Endometrial microvascular endothelial cells (primary cell): ENCODE measurements around the gene HEXIM1. TPM values are rescaled to one million over a fixed set of nuclear protein-coding genes. Genes with fewer than 3 reads are reported as not detected.

Experiments
- in situ Hi-C: cut with HindIII; loops from 2 replicates; pipeline ENCODE4 v1.10.0; 2017; ENCODE audit warnings: low sequenced_read_pairs, low pct_unique_long_range_greater_than_20kb; ENCODE audit errors: inconsistent ontology term
- total RNA-seq: library from RNA; depleted of rRNA; stranded (reverse); fragments of >200 nt; gene quantifications from one replicate; pipeline ENCODE4 v1.2.3, GENCODE V29; 2015; ENCODE audit errors: inconsistent ontology term

Gene HEXIM1
- total RNA-seq, 1 donor from 2014 or later, result 15.4 TPM

DNA sequence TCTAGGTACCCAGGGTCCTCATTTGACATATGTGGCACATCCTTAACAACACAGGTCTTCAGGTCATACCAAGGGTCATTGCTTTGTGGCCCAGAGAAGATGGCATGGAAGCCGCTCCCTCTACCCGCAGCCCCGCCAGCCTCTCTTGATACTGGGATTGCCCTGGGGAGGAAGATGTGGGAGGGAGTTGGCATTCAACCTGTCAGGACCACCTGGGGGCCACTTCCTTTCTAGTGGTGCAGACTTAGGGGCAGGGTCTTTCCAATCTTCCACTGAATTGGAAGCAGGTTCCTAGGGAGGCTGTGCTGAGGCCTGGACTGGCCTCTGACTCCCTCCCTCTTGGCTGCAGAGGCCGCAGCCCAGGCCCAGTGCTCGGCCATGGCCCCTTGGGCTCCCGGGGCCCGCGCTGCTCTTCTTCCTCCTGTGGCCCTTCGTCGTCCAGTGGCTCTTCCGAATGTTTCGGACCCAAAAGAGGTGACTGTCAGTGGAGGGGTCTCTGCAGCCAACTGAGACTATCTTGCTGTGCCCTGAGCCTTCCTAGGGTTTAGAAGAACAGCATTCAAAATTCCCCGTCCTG lies 5.1 kb upstream of the HEXIM1 start:
- in situ Hi-C loops, result no loop called here

- in situ Hi-C loops, result no loop called here
Observed at GRCh38 chr17:45143767-45144198, 4.5 kb upstream of the HEXIM1 start.

DNA sequence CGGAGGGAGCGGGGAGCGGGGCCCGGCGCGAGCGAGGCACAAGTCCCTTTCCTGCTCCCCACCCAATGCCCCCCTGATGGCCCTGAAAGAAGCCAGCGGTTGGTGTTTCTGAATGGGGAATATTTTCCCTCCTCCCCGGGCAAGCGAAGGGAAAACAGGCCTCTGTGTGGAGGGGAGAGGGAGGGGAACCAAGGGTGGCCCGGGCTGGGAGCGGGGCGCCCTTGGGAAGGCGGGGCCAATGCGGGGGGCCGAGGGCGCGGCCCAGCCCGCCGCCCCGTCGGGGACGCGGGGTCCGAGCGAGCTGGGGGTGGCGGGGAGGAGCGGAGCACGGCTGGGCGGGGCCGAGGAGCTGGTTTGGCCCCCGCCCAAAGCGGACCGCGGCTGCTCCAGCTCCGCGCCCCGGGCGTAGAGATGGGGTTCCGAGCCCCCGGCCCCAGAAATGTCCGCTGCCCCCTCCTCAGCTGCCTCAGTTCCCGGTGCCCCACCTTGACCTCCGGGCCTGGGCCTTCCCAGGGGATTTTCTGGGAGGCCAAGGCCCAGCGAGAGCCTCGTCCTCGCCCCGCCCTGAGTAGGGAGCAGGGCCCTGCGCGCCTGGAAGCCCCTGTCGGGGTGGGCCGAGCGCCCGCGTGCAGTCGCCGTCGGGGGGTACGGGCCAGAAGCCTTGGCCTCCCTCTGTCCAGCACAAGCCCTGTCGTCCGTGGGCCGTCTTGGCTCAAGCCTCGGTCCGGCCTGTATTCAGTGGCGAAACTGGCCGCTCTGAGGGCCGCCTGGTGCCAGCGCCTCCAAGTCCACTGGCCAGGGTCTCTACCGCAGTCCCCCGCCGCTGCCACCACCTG lies 3.9 kb upstream of the HEXIM1 start:
- in situ Hi-C loops, result no loop called here

- in situ Hi-C loops, result no loop called here
Observed at GRCh38 chr17:45145035-45145389, 3.3 kb upstream of the HEXIM1 start.

GRCh38 chr17:45146166-45146565 lies 2.1 kb upstream of the HEXIM1 start:
- in situ Hi-C loops, result no loop called here

DNA sequence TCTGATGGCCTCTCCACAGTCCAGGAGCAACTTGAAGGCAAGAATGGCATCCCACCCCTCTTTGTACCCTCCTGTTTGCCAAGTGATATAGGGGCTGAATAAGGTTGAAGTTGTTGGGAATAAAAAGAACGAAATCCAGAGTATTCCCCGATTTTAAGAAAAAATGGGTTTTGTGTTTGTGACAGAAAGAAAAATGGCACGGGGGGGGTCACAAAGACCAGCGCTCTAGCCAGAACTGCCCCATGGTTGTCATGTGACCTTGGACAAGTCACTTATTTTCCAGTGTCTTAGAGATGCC lies 1.7 kb upstream of the HEXIM1 start:
- in situ Hi-C loops, result no loop called here

GRCh38 chr17:45146890-45147580 lies 1.2 kb upstream of the HEXIM1 start:
- in situ Hi-C loops, result no loop called here

DNA sequence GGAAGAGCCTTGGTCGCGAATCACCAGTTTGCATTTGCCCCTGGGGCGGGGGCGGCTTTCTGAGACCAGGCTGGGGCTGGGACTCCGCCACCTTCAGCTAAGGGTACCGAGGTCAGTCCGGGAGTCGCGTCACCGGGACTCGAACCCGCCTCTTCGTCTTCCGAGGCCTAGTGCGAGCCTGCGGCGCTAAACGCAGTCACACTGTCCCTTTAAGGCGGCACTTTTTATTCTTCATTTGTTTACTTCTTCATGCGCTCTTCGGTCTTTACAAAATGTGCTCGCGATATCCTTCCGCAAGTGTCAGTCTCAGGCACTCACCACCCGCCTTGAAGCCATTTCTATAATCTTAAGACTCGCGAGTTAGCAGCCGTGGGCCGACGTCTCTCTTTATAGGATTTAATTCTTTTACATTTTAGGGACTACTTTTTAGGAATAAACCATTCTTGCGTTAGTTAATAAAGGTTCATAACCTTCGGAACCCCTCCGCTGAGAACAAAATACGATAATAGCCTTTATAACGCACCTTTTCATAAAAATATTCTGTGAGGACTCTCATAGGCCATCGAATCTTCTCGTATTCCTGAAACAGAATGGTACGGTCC lies 593 bp upstream of the HEXIM1 start:
- in situ Hi-C loops, result no loop called here

DNA sequence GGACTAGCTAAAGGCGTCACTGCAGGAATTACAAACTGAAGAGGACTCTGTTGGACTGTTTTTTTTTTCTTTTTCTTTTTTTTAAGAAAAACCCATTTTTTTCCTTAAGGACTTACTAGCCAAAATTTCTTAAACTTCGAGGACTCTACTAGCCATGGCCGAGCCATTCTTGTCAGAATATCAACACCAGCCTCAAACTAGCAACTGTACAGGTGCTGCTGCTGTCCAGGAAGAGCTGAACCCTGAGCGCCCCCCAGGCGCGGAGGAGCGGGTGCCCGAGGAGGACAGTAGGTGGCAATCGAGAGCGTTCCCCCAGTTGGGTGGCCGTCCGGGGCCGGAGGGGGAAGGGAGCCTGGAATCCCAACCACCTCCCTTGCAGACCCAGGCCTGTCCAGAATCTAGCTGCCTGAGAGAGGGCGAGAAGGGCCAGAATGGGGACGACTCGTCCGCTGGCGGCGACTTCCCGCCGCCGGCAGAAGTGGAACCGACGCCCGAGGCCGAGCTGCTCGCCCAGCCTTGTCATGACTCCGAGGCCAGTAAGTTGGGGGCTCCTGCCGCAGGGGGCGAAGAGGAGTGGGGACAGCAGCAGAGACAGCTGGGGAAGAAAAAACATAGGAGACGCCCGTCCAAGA lies 878 bp downstream of the HEXIM1 start:
- in situ Hi-C loops, result no loop called here

GRCh38 chr17:45149669-45150664 lies 1.7 kb downstream of the HEXIM1 start:
- in situ Hi-C loops, result no loop called here

DNA sequence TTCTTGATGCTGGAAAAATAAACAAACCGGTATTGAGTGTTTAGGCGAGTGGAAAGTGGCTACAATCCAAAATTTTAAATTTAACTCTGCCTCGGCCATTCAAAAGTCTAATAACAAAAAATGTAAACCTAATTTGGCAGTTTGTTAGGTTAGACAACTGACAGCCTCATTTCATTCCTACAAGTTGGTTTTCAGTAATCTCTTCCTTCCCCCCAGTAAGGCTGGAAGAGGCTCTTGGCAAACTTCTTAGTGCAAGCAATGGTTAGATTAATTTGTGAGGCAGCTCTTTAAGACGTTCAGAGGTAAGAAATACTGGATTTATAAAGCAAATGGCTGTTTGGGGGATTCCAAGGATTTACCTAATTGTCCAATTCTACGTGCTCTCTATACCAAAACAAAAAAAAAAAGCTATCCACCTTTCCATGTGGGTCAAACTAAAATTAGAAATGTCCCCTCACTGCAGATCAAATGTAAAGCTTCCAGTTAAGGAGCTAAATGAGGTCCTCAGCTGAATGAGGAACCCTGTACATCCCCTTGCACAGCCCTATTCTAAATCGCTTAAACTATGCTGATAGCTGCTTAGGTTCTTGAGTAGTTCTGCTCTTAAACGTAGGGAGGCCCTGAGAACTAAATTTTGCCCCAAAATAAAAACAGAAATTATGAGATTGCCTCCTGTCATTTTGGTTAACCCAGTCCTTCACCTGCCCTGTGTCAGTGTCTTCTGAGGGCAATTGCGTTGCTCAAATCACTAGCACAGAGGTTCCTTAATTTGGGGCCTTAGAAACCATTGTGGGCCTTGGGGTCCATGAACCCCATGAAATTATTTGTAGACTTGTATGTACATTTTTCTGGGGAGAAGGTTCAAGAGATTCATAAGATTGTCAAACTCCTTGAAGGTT lies 2.9 kb downstream of the HEXIM1 start:
- in situ Hi-C loops, result no loop called here

GRCh38 chr17:45155029-45155428 lies 6.8 kb downstream of the HEXIM1 start:
- in situ Hi-C loops, result no loop called here

- in situ Hi-C loops, result no loop called here
Observed at GRCh38 chr17:45155483-45155882, 7.2 kb downstream of the HEXIM1 start.

- in situ Hi-C loops, result no loop called here
Observed at GRCh38 chr17:45156242-45156641, 8.0 kb downstream of the HEXIM1 start.

DNA sequence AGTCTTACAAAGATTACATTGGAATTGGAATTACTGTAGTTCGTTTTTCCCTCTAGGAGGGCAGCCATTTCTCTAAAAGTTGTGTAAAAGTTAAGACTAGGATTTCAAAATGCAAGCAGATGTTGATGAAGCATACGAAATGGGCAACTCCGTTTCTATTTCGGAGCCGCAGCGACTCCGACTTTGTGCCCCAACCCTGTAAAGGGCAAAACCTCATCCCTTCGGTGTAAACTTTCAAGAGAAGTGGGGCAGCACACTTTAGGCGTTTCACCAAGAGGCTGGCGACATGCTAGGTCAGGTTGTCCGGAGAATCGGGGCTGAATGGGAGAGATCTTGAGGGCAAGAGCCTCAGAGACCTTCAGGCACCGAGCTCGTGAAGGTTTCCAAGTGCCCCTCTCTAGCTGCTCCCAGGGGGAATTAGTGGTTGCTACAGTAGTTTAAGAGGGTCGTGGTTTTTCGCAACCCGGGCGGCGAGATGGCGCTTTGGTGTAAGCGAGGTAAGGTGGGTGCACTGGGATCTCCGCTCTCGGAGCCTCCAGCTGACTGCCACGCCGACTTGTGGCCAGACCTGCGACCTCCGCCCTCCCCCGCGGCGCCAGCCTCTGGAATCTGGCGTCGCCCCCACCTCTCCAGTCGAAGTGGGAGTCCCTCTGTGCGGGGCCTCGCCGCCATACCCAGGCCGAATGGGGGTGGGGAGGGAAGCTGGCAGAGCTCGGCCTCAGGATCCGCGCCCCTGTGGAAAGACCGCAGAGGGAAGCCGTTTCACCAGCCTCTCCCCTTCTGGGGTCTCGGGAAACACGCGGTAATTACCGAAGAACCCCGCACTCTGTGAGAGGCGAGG lies 12.4 kb downstream of the HEXIM1 start:
- in situ Hi-C loops, result no loop called here

DNA sequence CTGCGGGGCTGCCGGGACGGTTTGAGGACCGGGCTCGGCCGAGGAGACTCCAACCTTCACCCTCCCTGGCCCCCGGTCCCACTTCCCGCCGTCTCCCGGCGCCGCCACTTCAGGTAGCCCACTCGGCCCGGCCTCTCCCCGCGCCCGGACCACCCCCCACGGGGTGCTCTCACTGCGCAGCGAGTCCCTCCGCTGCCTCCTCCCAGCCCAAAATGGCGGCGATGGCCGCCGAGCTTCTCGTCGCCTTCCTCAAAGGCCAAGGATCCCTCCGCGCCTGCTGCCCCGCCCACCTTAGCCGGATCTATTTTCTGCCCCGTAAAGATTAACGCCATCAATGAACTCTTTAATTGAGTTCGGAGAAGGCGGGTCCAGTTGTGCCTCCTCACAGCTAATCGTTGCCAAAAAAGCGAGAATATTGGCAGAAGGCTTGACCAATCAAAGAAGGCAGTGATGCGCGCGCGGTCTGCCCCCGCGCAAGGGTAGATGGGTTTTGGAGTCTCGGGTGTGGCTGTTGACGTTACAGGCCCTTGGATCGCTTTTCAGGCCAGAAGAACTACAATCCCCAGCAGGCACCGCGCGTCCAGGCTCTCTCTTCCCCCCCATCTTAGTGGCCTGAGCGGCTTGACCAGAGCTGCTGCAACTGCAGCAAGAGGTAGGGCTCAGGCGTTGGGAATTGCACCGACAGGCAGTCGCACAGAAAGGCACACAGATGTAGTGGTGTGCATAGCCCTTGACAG lies 13.2 kb downstream of the HEXIM1 start, which contains the start of gene HEXIM2:
HEXIM2 (plus strand) TSS at position 588 of the 737 bp plus-strand sequence. CDS start 919 bp downstream, outside the sequence.
- in situ Hi-C loops, result no loop called here
